ENCODE data around the gene RBMX. TPM values are rescaled to one million over a fixed set of nuclear protein-coding genes. Genes with fewer than 3 reads are reported as not detected.

The RBMX gene
- total and polyA plus RNA-seq, 2 experiments from 2014 or later: 337 to 601 TPM

DNA sequence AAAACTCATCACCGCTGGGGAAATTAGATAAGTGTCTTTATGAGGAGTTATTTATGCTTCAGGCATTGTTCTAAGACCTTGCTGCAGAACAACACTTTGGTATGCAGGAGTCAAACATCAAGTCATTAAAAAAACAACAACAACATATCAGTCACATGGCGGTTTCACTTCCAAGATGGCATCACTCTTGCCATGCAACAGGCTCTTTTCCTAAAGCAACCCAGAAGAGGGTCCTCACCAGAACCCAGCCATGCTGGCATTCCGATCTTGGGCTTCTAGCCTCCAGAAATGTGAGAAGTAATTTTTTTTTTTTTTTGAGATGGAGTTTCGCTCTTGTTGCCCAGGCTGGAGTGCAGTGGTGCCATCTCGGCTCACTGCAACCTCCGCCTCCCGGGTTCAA lies 8.7 kb upstream of the RBMX start:
- no peaks in the 10 kb centered on the region; the same call in 2 of the 3 replicates for H3K9me3 Mint-ChIP-seq
- no peak overlapping the region for H3K27ac Mint-ChIP-seq
- no peaks in the 10 kb centered on the region for H3K79me2 ChIP-seq (replicated peaks; ENCODE audit: insufficient read depth)
- no peaks in the 10 kb centered on the region for H3K4me1 ChIP-seq (ENCODE audit: insufficient read depth)
- ATAC-seq: no peak
- no peaks in the 10 kb centered on the region for H3K9me2 ChIP-seq (ENCODE audit: insufficient read depth)
- no peak overlapping the region for H3K4me3 Mint-ChIP-seq
- H3K36me3 ChIP-seq (ENCODE audit: insufficient read depth): no peaks in the 10 kb centered on the region
- no peaks in the 10 kb centered on the region for H3K36me3 Mint-ChIP-seq (ENCODE audit: low read depth)
- DNase-seq (ENCODE audit: low spot score): no peak
- H3K27me3 Mint-ChIP-seq (ENCODE audit: insufficient read depth, low read depth, poor library complexity): peaks cover 8% of the 10 kb centered on the region
- peaks cover 7% of the 10 kb centered on the region; the same call in 2 of the 3 replicates for H3K4me1 Mint-ChIP-seq
- no peak overlapping the region for H3K4me2 ChIP-seq
- H3F3A ChIP-seq (replicated peaks; ENCODE audit: low read depth): no peaks in the 10 kb centered on the region
- H3K27ac ChIP-seq (ENCODE audit: low read depth): no peak overlapping the region
- no peak overlapping the region for H2AFZ ChIP-seq
- no peak for TF ChIP-seq EZH2phosphoT487 (IDR thresholded peaks at IDR 0.05; ENCODE audit: unreplicated experiment)
- TF ChIP-seq, protein P1, sequence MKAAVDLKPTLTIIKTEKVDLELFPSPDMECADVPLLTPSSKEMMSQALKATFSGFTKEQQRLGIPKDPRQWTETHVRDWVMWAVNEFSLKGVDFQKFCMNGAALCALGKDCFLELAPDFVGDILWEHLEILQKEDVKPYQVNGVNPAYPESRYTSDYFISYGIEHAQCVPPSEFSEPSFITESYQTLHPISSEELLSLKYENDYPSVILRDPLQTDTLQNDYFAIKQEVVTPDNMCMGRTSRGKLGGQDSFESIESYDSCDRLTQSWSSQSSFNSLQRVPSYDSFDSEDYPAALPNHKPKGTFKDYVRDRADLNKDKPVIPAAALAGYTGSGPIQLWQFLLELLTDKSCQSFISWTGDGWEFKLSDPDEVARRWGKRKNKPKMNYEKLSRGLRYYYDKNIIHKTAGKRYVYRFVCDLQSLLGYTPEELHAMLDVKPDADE (IDR thresholded peaks at IDR 0.05): no peak
- TF ChIP-seq POLR2AphosphoS5 (IDR thresholded peaks at IDR 0.05; ENCODE audit: low read depth): no peak
- TF ChIP-seq JUNB (IDR thresholded peaks at IDR 0.05; ENCODE audit: unreplicated experiment): no peak
- TF ChIP-seq, protein P2, sequence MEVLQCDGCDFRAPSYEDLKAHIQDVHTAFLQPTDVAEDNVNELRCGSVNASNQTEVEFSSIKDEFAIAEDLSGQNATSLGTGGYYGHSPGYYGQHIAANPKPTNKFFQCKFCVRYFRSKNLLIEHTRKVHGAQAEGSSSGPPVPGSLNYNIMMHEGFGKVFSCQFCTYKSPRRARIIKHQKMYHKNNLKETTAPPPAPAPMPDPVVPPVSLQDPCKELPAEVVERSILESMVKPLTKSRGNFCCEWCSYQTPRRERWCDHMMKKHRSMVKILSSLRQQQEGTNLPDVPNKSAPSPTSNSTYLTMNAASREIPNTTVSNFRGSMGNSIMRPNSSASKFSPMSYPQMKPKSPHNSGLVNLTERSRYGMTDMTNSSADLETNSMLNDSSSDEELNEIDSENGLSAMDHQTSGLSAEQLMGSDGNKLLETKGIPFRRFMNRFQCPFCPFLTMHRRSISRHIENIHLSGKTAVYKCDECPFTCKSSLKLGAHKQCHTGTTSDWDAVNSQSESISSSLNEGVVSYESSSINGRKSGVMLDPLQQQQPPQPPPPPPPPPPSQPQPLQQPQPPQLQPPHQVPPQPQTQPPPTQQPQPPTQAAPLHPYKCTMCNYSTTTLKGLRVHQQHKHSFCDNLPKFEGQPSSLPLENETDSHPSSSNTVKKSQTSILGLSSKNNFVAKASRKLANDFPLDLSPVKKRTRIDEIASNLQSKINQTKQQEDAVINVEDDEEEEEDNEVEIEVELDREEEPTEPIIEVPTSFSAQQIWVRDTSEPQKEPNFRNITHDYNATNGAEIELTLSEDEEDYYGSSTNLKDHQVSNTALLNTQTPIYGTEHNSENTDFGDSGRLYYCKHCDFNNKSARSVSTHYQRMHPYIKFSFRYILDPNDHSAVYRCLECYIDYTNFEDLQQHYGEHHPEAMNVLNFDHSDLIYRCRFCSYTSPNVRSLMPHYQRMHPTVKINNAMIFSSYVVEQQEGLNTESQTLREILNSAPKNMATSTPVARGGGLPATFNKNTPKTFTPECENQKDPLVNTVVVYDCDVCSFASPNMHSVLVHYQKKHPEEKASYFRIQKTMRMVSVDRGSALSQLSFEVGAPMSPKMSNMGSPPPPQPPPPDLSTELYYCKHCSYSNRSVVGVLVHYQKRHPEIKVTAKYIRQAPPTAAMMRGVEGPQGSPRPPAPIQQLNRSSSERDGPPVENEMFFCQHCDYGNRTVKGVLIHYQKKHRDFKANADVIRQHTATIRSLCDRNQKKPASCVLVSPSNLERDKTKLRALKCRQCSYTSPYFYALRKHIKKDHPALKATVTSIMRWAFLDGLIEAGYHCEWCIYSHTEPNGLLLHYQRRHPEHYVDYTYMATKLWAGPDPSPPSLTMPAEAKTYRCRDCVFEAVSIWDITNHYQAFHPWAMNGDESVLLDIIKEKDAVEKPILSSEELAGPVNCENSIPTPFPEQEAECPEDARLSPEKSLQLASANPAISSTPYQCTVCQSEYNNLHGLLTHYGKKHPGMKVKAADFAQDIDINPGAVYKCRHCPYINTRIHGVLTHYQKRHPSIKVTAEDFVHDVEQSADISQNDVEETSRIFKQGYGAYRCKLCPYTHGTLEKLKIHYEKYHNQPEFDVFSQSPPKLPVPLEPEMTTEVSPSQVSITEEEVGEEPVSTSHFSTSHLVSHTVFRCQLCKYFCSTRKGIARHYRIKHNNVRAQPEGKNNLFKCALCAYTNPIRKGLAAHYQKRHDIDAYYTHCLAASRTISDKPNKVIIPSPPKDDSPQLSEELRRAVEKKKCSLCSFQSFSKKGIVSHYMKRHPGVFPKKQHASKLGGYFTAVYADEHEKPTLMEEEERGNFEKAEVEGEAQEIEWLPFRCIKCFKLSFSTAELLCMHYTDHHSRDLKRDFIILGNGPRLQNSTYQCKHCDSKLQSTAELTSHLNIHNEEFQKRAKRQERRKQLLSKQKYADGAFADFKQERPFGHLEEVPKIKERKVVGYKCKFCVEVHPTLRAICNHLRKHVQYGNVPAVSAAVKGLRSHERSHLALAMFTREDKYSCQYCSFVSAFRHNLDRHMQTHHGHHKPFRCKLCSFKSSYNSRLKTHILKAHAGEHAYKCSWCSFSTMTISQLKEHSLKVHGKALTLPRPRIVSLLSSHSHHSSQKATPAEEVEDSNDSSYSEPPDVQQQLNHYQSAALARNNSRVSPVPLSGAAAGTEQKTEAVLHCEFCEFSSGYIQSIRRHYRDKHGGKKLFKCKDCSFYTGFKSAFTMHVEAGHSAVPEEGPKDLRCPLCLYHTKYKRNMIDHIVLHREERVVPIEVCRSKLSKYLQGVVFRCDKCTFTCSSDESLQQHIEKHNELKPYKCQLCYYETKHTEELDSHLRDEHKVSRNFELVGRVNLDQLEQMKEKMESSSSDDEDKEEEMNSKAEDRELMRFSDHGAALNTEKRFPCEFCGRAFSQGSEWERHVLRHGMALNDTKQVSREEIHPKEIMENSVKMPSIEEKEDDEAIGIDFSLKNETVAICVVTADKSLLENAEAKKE (CRISPR knock-in tag; IDR thresholded peaks at IDR 0.05): no peak
- TF ChIP-seq EZH2 (IDR thresholded peaks at IDR 0.05; ENCODE audit: low read depth, unreplicated experiment): no peak
- TF ChIP-seq, protein P3, sequence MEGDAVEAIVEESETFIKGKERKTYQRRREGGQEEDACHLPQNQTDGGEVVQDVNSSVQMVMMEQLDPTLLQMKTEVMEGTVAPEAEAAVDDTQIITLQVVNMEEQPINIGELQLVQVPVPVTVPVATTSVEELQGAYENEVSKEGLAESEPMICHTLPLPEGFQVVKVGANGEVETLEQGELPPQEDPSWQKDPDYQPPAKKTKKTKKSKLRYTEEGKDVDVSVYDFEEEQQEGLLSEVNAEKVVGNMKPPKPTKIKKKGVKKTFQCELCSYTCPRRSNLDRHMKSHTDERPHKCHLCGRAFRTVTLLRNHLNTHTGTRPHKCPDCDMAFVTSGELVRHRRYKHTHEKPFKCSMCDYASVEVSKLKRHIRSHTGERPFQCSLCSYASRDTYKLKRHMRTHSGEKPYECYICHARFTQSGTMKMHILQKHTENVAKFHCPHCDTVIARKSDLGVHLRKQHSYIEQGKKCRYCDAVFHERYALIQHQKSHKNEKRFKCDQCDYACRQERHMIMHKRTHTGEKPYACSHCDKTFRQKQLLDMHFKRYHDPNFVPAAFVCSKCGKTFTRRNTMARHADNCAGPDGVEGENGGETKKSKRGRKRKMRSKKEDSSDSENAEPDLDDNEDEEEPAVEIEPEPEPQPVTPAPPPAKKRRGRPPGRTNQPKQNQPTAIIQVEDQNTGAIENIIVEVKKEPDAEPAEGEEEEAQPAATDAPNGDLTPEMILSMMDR (conservative IDR thresholded peaks at IDR 0.05; ENCODE audit: low read depth in 2 of 2): no peak
- TF ChIP-seq ZNF331 (CRISPR knock-in tag; IDR thresholded peaks at IDR 0.05; ENCODE audit: low read depth): no peak
- TF ChIP-seq CREB1 (CRISPR knock-in tag; IDR thresholded peaks at IDR 0.05; ENCODE audit: low read depth): no peak
- TF ChIP-seq STAT1 (IDR thresholded peaks at IDR 0.05; ENCODE audit: unreplicated experiment): no peak
- TF ChIP-seq, protein P4, sequence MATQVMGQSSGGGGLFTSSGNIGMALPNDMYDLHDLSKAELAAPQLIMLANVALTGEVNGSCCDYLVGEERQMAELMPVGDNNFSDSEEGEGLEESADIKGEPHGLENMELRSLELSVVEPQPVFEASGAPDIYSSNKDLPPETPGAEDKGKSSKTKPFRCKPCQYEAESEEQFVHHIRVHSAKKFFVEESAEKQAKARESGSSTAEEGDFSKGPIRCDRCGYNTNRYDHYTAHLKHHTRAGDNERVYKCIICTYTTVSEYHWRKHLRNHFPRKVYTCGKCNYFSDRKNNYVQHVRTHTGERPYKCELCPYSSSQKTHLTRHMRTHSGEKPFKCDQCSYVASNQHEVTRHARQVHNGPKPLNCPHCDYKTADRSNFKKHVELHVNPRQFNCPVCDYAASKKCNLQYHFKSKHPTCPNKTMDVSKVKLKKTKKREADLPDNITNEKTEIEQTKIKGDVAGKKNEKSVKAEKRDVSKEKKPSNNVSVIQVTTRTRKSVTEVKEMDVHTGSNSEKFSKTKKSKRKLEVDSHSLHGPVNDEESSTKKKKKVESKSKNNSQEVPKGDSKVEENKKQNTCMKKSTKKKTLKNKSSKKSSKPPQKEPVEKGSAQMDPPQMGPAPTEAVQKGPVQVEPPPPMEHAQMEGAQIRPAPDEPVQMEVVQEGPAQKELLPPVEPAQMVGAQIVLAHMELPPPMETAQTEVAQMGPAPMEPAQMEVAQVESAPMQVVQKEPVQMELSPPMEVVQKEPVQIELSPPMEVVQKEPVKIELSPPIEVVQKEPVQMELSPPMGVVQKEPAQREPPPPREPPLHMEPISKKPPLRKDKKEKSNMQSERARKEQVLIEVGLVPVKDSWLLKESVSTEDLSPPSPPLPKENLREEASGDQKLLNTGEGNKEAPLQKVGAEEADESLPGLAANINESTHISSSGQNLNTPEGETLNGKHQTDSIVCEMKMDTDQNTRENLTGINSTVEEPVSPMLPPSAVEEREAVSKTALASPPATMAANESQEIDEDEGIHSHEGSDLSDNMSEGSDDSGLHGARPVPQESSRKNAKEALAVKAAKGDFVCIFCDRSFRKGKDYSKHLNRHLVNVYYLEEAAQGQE (IDR thresholded peaks at IDR 0.05; ENCODE audit: unreplicated experiment): no peak
- TF ChIP-seq NANOG (IDR thresholded peaks at IDR 0.05; ENCODE audit: borderline replicate concordance): no peak
- no peak for TF ChIP-seq ZNF114 (CRISPR knock-in tag; IDR thresholded peaks at IDR 0.05)
- no peaks in the 10 kb centered on the region for H3K27me3 ChIP-seq (ENCODE audit: insufficient read depth)
- no peak overlapping the region for H3K4me3 ChIP-seq
- H4K20me1 ChIP-seq (replicated peaks; ENCODE audit: insufficient read depth): no peaks in the 10 kb centered on the region
